HUES48 (cell line): ENCODE results near the gene ZNF12.
"Not testable (repeated sequence)": the region's sequence is repeated elsewhere in the genome, so short reads cannot be mapped to it uniquely, and the experiment has no call there.

Experiments used
- H3K27ac ChIP-seq: one replicate; pipeline ENCODE4 v1.7.0; 2013; ENCODE audit warnings: low read depth, low read length, inconsistent platforms
- H3K27me3 ChIP-seq: 2 replicates; pipeline ENCODE4 v1.6.1; 2013; ENCODE audit warnings: mild to moderate bottlenecking, low read length; ENCODE audit not compliant: control insufficient read depth, insufficient read depth
- H3K36me3 ChIP-seq: 2 replicates; pipeline ENCODE4 v1.6.1; 2013; ENCODE audit warnings: low read length; ENCODE audit not compliant: control insufficient read depth, insufficient read depth
- H3K4me1 ChIP-seq: 2 replicates; pipeline ENCODE4 v1.6.1; 2013; ENCODE audit warnings: mild to moderate bottlenecking, low read length; ENCODE audit not compliant: control insufficient read depth, insufficient read depth
- H3K4me3 ChIP-seq: 2 replicates; pipeline ENCODE4 v1.5.1; 2013; ENCODE audit warnings: mild to moderate bottlenecking, low read depth, low read length
- H3K9ac ChIP-seq: 2 replicates; pipeline ENCODE4 v1.6.1; 2013; ENCODE audit warnings: mild to moderate bottlenecking, low read depth, low read length, moderate library complexity
- H3K9me3 ChIP-seq: 2 replicates; pipeline ENCODE4 v1.6.1; 2013; ENCODE audit warnings: low read length; ENCODE audit not compliant: control insufficient read depth, insufficient read depth

ZNF12 gene

DNA sequence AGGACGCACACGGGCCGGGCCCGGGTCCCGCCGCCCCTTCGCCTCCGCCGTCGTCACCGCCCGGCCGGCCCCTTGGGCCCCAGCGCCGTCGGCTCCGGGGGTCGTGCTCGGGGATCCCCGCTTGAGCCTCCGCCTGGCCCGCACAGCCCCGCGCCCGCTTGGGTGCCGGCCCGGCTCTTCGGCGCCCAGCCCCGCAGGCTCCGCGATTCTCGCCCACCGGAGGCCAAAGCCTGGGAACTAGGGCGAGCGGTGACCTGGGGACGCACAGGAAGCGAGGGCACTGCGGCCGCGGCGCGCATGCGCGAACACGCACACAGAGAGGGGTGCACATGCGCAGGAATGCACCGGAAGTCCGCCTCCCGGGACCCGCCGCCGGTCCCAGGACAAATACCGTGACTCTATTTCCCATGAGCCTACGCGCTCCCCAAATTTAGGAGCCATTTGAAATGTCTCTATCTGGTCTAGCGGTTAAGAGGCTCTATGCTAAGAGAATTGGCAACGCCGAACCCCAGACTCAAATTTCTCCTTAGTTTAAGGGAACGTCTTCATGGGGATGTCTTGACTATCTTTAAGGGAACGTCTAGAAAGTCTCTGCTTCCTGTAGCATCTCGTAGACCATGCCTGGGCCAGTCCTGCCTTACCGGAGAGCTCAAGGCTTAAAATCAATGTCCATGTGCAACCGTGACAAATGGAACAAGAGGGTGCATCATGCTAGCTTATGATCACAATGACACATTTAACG is at the start of gene ZNF12:
Gene ZNF12 (minus strand): TSS at position 282 of the 742 bp plus-strand sequence. CDS start 1,774 bp downstream, outside the sequence.
- H3K27ac ChIP-seq, result peak within 1 kb of the TSS; percentile 86

DNA sequence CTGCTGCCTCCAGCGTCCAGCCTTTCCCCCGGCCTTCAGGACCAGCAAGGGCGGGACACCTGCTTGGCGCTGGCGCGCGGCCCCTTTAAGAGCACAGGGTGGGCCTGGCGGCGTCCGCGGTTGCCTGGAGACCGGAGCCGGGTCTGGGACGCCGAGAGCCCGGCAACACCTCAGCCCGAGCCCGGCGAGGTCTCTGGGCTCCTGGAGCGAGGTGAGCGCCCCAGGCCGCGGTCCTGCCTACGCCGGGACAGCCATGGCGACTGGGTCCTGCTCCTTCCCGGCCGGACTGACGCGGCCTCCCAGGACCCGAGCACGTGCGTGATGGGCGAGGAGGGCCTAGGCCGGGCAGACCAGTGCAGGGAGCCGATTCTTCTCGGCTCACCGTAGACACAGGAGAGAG is 47.2 kb upstream of the ZNF12 start, which contains the start of gene RSPH10B2:
Gene RSPH10B2 (plus strand): TSS at position 140 of the 400 bp plus-strand sequence. CDS start 3,575 bp downstream, outside the sequence.
- not testable (repeated sequence) for H3K27ac ChIP-seq, H3K27me3 ChIP-seq, H3K9me3 ChIP-seq, H3K36me3 ChIP-seq, H3K9ac ChIP-seq, H3K4me1 ChIP-seq
- peak within 1 kb of the TSS; percentile 50; the same call in 1 of the 2 replicates for H3K4me3 ChIP-seq

More for the DNA sequence above, at the start of gene ZNF12:
- Histone ChIP-seq H3K27me3 (no peaks in the 10 kb centered on the region), H3K9me3 (peaks cover 14% of the 10 kb centered on the region), H3K4me3 (peak within 1 kb of the TSS; percentile 83), H3K36me3 (peaks cover 23% of the 10 kb centered on the region), H3K9ac (peak within 1 kb of the TSS; percentile 63), H3K4me1 (peaks cover 6% of the 10 kb centered on the region; the same call in 1 of the 2 replicates)

DNA sequence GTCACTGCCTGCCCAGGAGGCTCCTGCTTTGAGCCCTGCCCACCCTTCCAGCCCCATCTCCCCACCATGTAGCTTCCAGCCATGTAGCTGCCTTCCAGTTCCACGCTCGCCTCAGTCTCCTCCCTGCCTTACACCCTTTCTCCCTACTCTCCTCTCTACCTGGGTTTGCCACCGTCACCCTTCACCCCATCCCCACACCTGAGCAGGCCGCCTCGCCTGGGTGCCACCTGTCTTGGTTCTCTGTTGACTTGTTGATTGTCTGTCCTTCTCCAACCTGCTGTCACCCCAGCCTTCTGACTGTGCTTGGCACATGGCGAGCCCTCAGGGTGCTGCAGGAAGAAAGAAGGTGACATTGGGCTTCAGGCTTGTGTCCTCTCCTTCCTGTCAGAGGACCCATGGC is 43.4 kb upstream of the ZNF12 start:
- not testable (repeated sequence) for H3K27me3 ChIP-seq, H3K9ac ChIP-seq, H3K9me3 ChIP-seq, H3K4me1 ChIP-seq, H3K4me3 ChIP-seq, H3K36me3 ChIP-seq, H3K27ac ChIP-seq

DNA sequence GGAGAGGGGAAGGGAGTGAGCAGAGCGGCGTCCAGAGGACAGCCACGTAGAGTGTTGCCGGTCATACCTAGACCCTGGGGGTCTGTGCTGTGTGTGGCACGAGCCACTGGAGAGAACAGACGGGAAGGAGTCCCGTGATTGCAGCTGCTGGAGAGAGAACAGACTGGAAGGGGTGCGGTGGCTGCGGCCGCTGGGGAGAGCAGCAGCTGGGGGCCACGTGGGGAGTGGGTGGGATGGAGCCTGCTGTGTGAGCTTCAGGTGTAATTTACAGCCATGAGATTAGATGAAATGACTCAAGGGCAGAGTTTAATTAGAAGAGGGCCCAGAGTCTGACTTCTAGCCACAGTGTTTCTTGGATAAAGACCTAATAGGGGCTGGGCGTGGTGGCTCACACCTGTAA is 42.6 kb upstream of the ZNF12 start:
- not testable (repeated sequence) for H3K36me3 ChIP-seq, H3K27ac ChIP-seq, H3K4me3 ChIP-seq

DNA sequence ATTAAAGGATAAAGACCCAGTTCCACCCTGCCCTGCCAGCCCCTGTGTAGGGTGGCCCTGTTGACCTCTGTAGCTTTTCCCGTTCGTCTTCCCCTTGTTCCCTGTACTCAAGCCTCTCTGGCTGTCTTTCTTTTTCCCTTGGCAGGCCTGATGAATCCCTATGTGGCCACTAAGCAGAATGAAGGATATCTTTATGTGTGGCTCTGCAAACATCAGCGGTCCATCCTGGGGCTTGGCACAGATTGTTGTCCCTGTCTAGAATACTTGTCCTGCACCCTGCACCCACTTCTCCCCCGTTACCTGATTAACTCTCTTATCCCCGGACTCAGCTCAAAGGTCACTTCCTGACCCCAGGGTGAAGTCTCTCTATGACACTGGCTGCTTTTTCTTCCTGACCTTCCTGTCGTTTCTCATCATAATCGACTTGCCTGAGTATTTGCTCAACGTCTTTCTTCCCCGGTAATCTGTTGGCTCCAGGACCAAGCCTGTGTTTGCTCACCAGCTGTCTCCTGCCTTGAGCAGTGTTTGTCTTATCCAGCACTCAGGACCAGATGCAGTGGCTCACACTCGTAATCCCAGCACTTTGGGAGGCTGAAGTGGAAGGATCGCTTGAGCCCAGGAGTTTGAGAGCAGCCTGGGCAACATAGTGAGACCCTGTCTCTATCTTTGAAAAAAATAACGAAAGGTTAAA is 37.8 kb upstream of the ZNF12 start:
- H3K9me3 ChIP-seq, H3K9ac ChIP-seq, H3K4me1 ChIP-seq, H3K36me3 ChIP-seq, H3K4me3 ChIP-seq, H3K27ac ChIP-seq, H3K27me3 ChIP-seq: not testable (repeated sequence)

More for the DNA sequence above, 42.6 kb upstream of the ZNF12 start:
- not testable (repeated sequence) for H3K9me3 ChIP-seq, H3K9ac ChIP-seq, H3K4me1 ChIP-seq, H3K27me3 ChIP-seq

DNA sequence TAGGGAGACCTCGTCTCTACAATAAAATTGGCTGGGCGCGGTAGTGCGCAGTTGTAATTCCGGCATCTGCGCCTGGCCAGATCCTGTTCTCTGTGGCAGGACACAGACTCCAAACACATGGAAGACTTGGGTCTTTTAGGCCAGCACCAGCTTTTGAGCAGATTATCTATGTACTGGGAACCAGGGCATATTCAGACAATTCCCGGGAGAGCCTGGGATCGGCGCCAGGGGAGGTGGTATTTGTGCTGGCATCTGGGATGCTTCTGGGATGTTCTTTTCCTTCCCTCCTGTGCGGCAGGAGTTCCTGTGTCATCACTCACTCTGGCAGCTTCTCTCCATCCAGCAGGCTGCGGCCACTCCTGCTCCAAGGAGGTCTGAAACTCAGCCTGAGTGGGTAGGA is 31.7 kb upstream of the ZNF12 start:
- peaks cover 45% of the 10 kb centered on the region for H3K36me3 ChIP-seq
- H3K27me3 ChIP-seq, H3K4me3 ChIP-seq, H3K27ac ChIP-seq, H3K9ac ChIP-seq, H3K4me1 ChIP-seq, H3K9me3 ChIP-seq: not testable (repeated sequence)

DNA sequence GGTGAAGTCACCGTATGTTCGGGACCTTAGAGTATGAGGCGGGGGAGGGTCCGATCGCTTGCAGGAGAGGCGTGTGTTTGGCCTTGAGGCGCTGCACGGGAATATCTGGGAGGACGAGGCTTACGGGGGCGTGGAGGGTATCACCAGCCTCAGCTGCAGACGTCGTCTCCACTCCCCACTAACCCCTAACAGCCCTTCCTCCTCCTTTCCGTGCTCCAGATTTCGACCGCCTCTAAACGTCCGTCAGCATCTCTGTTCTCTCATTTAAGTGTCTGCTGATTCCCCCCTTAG is 23.5 kb upstream of the ZNF12 start:
- peak overlapping the region; percentile 80 for H3K9ac ChIP-seq
- H3K4me3 ChIP-seq, result peak overlapping the region; percentile 83
- no peak overlapping the region for H3K27ac ChIP-seq
- peaks cover 27% of the 10 kb centered on the region for H3K36me3 ChIP-seq
- no peaks in the 10 kb centered on the region for H3K4me1 ChIP-seq
- no peaks in the 10 kb centered on the region for H3K9me3 ChIP-seq
- no peaks in the 10 kb centered on the region for H3K27me3 ChIP-seq

DNA sequence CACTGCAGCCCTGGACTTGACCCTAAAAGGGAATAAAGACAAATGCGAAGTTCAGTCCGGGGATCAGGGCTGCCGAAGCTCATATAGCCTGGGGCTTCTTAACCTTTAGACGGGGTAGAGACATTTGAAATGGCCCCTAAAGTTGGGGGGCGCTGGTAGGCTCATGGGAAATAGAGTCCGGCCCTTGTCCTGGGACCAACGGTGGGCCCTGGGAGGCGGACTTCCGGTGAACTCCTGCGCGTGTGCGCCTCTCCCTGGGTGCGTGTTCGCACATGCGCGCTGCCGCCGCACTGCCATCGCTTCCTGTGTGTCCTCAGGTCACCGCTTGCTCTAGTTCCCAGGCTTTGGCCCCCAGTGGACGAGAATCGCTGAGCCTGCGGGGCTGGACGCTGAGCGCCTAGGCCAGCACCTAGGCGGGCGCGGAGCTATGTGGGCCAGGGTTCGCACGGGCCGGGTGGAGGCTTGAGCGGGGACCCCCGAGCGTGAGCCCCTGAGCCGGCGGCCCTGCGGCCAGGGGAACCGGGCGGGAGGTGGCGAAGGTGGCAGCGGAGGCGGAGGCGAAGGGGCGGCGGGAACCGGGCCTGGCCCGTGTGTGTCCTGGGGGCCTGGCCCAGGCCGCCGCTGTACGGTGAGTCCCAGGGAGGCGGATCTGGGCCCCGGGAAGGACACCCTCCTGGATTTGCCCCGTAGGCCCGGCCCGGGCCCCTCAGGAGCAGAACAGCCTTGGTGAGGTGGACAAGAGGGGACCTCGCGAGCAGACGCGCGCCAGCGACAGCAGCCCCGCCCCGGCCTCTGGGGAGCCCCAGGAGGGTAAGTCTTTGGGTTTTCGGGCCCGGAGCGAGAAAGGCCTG is 23.0 kb upstream of the ZNF12 start:
- Histone ChIP-seq H3K27ac (peak overlapping the region; percentile 86), H3K27me3 (no peaks in the 10 kb centered on the region), H3K4me1 (no peaks in the 10 kb centered on the region)

DNA sequence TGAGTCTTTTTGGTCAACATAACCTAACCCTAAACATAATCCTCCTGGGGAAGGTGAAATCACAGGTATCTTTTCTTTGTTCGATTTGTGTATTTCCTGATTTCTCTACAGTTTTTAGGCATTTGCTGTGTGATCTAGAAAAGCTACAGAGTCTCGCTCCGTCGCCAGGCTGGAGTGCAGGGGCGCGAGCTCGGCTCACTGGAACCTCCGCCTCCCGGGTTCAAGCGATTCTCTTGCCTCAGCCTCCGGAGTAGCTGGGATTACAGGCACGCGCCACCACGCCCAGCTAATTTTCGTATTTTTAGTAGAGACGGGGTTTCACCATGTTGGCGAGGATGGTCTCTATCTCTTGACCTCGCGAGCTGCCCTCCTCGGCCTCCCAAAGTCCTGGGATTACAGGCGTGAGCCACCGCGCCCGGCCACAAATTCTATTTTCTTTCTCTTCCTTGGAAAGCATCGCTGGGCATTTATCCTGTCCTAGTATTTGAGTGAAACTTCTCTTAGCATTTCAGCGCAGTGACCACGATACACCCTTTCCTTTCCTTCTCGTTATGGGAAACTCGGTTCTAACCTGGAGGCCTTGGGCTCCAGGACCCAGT is 22.2 kb upstream of the ZNF12 start:
- H3K4me1 ChIP-seq, H3K9ac ChIP-seq, H3K27me3 ChIP-seq, H3K9me3 ChIP-seq: not testable (repeated sequence)
- Histone ChIP-seq H3K27ac (peak overlapping the region; percentile 86), H3K36me3 (peaks cover 17% of the 10 kb centered on the region), H3K4me3 (peak overlapping the region; percentile 83)

More for the DNA sequence above, 23.0 kb upstream of the ZNF12 start:
- Histone ChIP-seq H3K9ac (peak overlapping the region; percentile 80), H3K4me3 (peak overlapping the region; percentile 83), H3K36me3 (peaks cover 21% of the 10 kb centered on the region), H3K9me3 (no peaks in the 10 kb centered on the region)

DNA sequence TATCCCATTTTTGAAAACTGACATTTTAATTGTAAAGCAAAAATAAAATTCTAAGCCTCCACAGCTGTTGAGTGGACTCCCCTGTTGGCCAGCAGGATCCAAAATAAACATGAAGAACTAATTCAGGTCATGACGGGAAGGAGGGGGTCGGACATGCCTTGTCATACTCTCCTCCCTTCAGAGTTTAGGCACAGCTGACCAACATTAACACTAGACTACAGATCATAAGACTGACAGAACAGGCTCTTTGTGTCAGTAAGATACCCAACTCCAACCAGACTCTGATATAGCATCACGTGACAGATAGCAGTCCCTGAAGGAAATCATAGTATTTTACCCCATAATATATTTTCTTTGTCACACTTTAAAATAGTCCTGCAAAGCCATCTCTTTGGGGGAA is 20.9 kb upstream of the ZNF12 start:
- H3K9ac ChIP-seq, result no peak overlapping the region
- H3K27ac ChIP-seq, result no peak overlapping the region
- H3K4me3 ChIP-seq, result no peak overlapping the region
- peaks cover 4% of the 10 kb centered on the region for H3K36me3 ChIP-seq
- no peaks in the 10 kb centered on the region for H3K27me3 ChIP-seq
- H3K4me1 ChIP-seq, result no peaks in the 10 kb centered on the region
- no peaks in the 10 kb centered on the region for H3K9me3 ChIP-seq
